ENCODE data around the gene LIX1L. TPM values are rescaled to one million over a fixed set of nuclear protein-coding genes. Genes with fewer than 3 reads are reported as not detected.

Gene LIX1L
- polyA plus RNA-seq, 1 donor (not counting 4 experiments of a cell fraction or from before 2014, with no cell fraction given): 20.0 TPM

DNA sequence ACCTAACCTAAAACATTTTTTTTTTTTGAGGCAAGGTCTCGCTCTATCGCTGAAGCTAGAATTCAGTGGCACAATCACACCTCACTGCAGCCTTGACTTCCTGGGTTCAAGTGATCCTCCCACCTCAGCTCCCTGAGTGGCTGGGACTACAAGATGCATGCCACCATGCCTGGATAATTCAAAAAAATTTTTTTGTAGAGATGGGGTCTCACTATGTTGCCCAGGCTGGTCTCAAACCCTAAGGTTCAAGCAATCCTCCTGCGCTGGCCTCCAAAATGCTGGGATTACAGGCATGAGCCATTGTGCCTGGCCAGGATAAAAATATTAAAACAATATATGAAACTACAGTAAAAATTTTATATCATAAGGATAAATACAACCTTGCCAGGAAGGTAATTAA, 4.9 kb downstream of the LIX1L start:
- FAIRE-seq (no peak), DNase-seq (ENCODE audit: low read depth, low spot score) (no peak)

DNA sequence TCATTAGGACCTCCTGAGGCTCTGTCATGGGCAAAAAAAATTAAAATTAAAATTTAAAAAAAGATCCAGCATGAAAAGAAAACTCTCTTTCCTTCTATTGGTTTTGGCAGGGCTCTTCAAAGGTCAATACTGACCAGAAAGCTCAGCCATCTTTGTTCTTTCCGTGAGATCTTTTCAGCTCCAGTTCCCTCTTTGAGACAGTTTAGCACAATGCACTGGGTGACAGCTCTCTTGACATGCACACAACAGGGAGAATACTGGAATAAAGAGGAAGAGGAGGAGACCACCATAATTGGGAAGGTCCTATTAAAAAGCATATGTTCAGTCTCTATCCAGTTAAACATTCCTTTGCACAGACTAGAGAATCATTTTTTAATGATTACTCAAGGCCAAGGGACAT, 6.3 kb downstream of the LIX1L start:
- H2AFZ ChIP-seq (ENCODE audit: control insufficient read depth, low read length): no peak overlapping the region
- DNase-seq (ENCODE audit: low read depth, low spot score): no peak
- no peaks in the 10 kb centered on the region for H3K27me3 ChIP-seq (ENCODE audit: control insufficient read depth, extremely low read depth, insufficient read depth, low read length)
- H3K4me2 ChIP-seq (ENCODE audit: control insufficient read depth, extremely low read depth, insufficient read depth, low read depth, low read length): no peak overlapping the region
- no peak for TF ChIP-seq EZH2 (IDR thresholded peaks at IDR 0.05; ENCODE audit: low read length)
- TF ChIP-seq, protein P1, sequence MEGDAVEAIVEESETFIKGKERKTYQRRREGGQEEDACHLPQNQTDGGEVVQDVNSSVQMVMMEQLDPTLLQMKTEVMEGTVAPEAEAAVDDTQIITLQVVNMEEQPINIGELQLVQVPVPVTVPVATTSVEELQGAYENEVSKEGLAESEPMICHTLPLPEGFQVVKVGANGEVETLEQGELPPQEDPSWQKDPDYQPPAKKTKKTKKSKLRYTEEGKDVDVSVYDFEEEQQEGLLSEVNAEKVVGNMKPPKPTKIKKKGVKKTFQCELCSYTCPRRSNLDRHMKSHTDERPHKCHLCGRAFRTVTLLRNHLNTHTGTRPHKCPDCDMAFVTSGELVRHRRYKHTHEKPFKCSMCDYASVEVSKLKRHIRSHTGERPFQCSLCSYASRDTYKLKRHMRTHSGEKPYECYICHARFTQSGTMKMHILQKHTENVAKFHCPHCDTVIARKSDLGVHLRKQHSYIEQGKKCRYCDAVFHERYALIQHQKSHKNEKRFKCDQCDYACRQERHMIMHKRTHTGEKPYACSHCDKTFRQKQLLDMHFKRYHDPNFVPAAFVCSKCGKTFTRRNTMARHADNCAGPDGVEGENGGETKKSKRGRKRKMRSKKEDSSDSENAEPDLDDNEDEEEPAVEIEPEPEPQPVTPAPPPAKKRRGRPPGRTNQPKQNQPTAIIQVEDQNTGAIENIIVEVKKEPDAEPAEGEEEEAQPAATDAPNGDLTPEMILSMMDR (optimal IDR thresholded peaks at IDR 0.05 in 1 of 3, IDR thresholded peaks at IDR 0.05 in 1 of 3, conservative IDR thresholded peaks at IDR 0.05 in 1 of 3; ENCODE audit: extremely low read depth in 1 of 3, insufficient read depth in 2 of 3, low read length in 3 of 3): no peak
- no peak overlapping the region for H3K4me3 ChIP-seq (ENCODE audit: control insufficient read depth in 2 of 3, extremely low read depth in 1 of 3, insufficient read depth in 2 of 3, low read depth in 1 of 3, low read length in 3 of 3)
- peaks cover 8% of the 10 kb centered on the region for H3K4me1 ChIP-seq (ENCODE audit: control insufficient read depth, extremely low read depth, insufficient read depth, low read length)
- H3K36me3 ChIP-seq (ENCODE audit: control insufficient read depth in 2 of 2, extremely low read depth in 1 of 2, insufficient read depth in 2 of 2, low read length in 2 of 2): no peaks in the 10 kb centered on the region
- H3K9me3 ChIP-seq (ENCODE audit: control insufficient read depth, low read depth, low read length): no peaks in the 10 kb centered on the region
- no peak for FAIRE-seq
- dilution Hi-C loops (cut with MboI; ENCODE audit: extremely low pct_ligation_motif_present, low sequenced_read_pairs): no loop called here
- H3K9me1 ChIP-seq (ENCODE audit: control insufficient read depth, extremely low read depth, insufficient read depth, low read length): no peaks in the 10 kb centered on the region
- H3K9ac ChIP-seq (ENCODE audit: control insufficient read depth, extremely low read depth, insufficient read depth, low read length): no peak overlapping the region
- H3K79me2 ChIP-seq (ENCODE audit: control insufficient read depth, insufficient read depth, low read length): peaks cover 7% of the 10 kb centered on the region
- H4K20me1 ChIP-seq (ENCODE audit: control insufficient read depth, extremely low read depth, insufficient read depth, low read length): no peaks in the 10 kb centered on the region
- H3K27ac ChIP-seq (ENCODE audit: control insufficient read depth, insufficient read depth, low read length): no peak overlapping the region

More for the DNA sequence above, 4.9 kb downstream of the LIX1L start:
- Histone ChIP-seq H4K20me1 (ENCODE audit: control insufficient read depth, extremely low read depth, insufficient read depth, low read length) (no peaks in the 10 kb centered on the region), H3K9me3 (ENCODE audit: control insufficient read depth, low read depth, low read length) (no peaks in the 10 kb centered on the region), H3K9me1 (ENCODE audit: control insufficient read depth, extremely low read depth, insufficient read depth, low read length) (no peaks in the 10 kb centered on the region), H2AFZ (ENCODE audit: control insufficient read depth, low read length) (no peak overlapping the region), H3K4me2 (ENCODE audit: control insufficient read depth, extremely low read depth, insufficient read depth, low read depth, low read length) (no peak overlapping the region), H3K36me3 (ENCODE audit: control insufficient read depth in 2 of 2, extremely low read depth in 1 of 2, insufficient read depth in 2 of 2, low read length in 2 of 2) (no peaks in the 10 kb centered on the region), H3K79me2 (ENCODE audit: control insufficient read depth, insufficient read depth, low read length) (peaks cover 12% of the 10 kb centered on the region), H3K27ac (ENCODE audit: control insufficient read depth, insufficient read depth, low read length) (no peak overlapping the region), H3K4me3 (ENCODE audit: control insufficient read depth in 2 of 3, extremely low read depth in 1 of 3, insufficient read depth in 2 of 3, low read depth in 1 of 3, low read length in 3 of 3) (no peak overlapping the region), H3K4me1 (ENCODE audit: control insufficient read depth, extremely low read depth, insufficient read depth, low read length) (peaks cover 15% of the 10 kb centered on the region), H3K27me3 (ENCODE audit: control insufficient read depth, extremely low read depth, insufficient read depth, low read length) (no peaks in the 10 kb centered on the region), H3K9ac (ENCODE audit: control insufficient read depth, extremely low read depth, insufficient read depth, low read length) (no peak overlapping the region)
- dilution Hi-C loops (cut with MboI; ENCODE audit: extremely low pct_ligation_motif_present, low sequenced_read_pairs): no loop called here
- TF ChIP-seq EZH2 (IDR thresholded peaks at IDR 0.05; ENCODE audit: low read length): no peak
- TF ChIP-seq, protein P1 (optimal IDR thresholded peaks at IDR 0.05 in 1 of 3, IDR thresholded peaks at IDR 0.05 in 1 of 3, conservative IDR thresholded peaks at IDR 0.05 in 1 of 3; ENCODE audit: extremely low read depth in 1 of 3, insufficient read depth in 2 of 3, low read length in 3 of 3): no peak
